Peyer's patch (tissue), 4 donors: ENCODE results near the gene MTHFS.

Experiments used
- POLR2A ChIP-seq, 2 donors: fragments of 450-650 bp; IDR thresholded peaks; one replicate each; pipeline ENCODE4 v1.5.1; 2017; ENCODE audit warnings: antibody characterized with exemption in 2 of 2, mild to moderate bottlenecking in 2 of 2, moderate library complexity in 2 of 2
- TF ChIP-seq, protein P1 (sequence below), 6 experiments: fragments of 450-650 bp in 4 of 6; fragments of 200-600 bp in 2 of 6; sonication (generic) in 1 of 6; IDR thresholded peaks; one replicate each; pipeline ENCODE4 v1.5.1; 2017 to 2019; ENCODE audit warnings: antibody characterized with exemption in 6 of 6, mild to moderate bottlenecking in 3 of 6, moderate library complexity in 1 of 6

DNA sequence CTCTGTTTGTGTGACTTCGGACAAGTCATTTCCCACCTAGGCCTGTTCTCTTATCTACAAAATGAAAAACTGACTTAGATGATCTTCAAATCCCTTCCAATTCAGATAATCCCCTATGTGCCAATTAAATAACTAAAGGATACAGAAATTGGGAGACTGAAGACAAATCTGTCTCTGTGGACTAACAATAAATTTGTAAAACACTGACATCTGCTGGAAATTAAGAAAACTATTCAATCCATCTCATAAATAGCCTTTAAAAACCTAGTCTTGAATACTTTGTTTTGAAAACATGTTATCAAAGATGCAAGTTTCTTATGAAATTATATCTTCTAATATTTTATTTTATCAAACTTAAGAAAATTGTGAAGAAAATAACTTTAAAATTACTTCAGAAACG, 38.3 kb downstream of the MTHFS start:
- TF ChIP-seq, protein P1, sequence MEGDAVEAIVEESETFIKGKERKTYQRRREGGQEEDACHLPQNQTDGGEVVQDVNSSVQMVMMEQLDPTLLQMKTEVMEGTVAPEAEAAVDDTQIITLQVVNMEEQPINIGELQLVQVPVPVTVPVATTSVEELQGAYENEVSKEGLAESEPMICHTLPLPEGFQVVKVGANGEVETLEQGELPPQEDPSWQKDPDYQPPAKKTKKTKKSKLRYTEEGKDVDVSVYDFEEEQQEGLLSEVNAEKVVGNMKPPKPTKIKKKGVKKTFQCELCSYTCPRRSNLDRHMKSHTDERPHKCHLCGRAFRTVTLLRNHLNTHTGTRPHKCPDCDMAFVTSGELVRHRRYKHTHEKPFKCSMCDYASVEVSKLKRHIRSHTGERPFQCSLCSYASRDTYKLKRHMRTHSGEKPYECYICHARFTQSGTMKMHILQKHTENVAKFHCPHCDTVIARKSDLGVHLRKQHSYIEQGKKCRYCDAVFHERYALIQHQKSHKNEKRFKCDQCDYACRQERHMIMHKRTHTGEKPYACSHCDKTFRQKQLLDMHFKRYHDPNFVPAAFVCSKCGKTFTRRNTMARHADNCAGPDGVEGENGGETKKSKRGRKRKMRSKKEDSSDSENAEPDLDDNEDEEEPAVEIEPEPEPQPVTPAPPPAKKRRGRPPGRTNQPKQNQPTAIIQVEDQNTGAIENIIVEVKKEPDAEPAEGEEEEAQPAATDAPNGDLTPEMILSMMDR (IDR thresholded peaks at IDR 0.05) = no peak
- no peak for TF ChIP-seq POLR2A (IDR thresholded peaks at IDR 0.05)
